Liver (tissue), 9 donors: ENCODE results near the gene HASPIN. TPM values are rescaled to one million over a fixed set of nuclear protein-coding genes. Genes with fewer than 3 reads are reported as not detected.

ENCODE experiments used
- DNase-seq: peaks from one replicate; pipeline ENCODE4 v3.0.0-alpha.2; 2017; ENCODE audit warnings: low spot score
- H3K27ac ChIP-seq, 2 donors: one replicate each; pipeline ENCODE4 v1.7.0; 2013; ENCODE audit warnings: inconsistent platforms in 2 of 2, low read length in 2 of 2, control low read depth in 1 of 2, low read depth in 1 of 2, mild to moderate bottlenecking in 1 of 2
- H3K27me3 ChIP-seq, 4 donors: one replicate each; pipeline versions ENCODE4 v1.6.1 to v1.7.0; 2013; ENCODE audit warnings: low read length in 3 of 4, inconsistent platforms in 1 of 4, mild to moderate bottlenecking in 1 of 4, moderate library complexity in 1 of 4; ENCODE audit not compliant: control insufficient read depth in 4 of 4, insufficient read depth in 4 of 4
- H3K36me3 ChIP-seq, 4 donors: one replicate each; pipeline versions ENCODE4 v1.6.1 to v1.7.0; 2013; ENCODE audit warnings: low read length in 3 of 4, mild to moderate bottlenecking in 3 of 4, low read depth in 1 of 4, moderate library complexity in 1 of 4; ENCODE audit not compliant: control insufficient read depth in 4 of 4, insufficient read depth in 3 of 4
- H3K4me1 ChIP-seq, 4 donors: one replicate each; pipeline versions ENCODE4 v1.6.1 to v1.7.0; 2013; ENCODE audit warnings: low read length in 3 of 4, mild to moderate bottlenecking in 3 of 4, moderate library complexity in 1 of 4; ENCODE audit not compliant: control insufficient read depth in 4 of 4, insufficient read depth in 4 of 4
- H3K4me3 ChIP-seq, 3 donors: one replicate each; pipeline versions ENCODE4 v1.6.1 to v1.7.0; 2013; ENCODE audit warnings: low read length in 3 of 3, control low read depth in 1 of 3, low read depth in 1 of 3, mild to moderate bottlenecking in 1 of 3
- H3K9ac ChIP-seq, 2 donors: one replicate each; pipeline ENCODE4 v1.7.0; 2013; ENCODE audit warnings: low read length in 2 of 2, mild to moderate bottlenecking in 2 of 2, moderate library complexity in 2 of 2, control low read depth in 1 of 2, low read depth in 1 of 2
- H3K9me3 ChIP-seq, 4 donors: one replicate each; pipeline versions ENCODE4 v1.6.1 to v1.7.0; 2013; ENCODE audit warnings: low read length in 3 of 4; ENCODE audit not compliant: control insufficient read depth in 4 of 4
- ATF3 ChIP-seq: IDR thresholded peaks from 2 replicates; pipeline ENCODE4 v1.6.1; 2016; ENCODE audit warnings: antibody characterized with exemption
- CTCF ChIP-seq: fragments of 150-350 bp; IDR thresholded peaks from 2 replicates; pipeline ENCODE4 v1.5.1; 2017; ENCODE audit warnings: improper control_type of control experiment, low read depth, low read length; ENCODE audit not compliant: missing input control
- EGR1 ChIP-seq, 2 donors: IDR thresholded peaks; 2 replicates each; pipeline ENCODE4 v1.6.1; 2016 to 2018; ENCODE audit warnings: antibody characterized with exemption in 2 of 2, low read depth in 2 of 2
- FOXA1 ChIP-seq: IDR thresholded peaks from 2 replicates; pipeline ENCODE4 v1.6.1; 2016; ENCODE audit warnings: antibody characterized with exemption
- FOXA2 ChIP-seq: IDR thresholded peaks from 2 replicates; pipeline ENCODE4 v1.6.1; 2016; ENCODE audit warnings: antibody characterized with exemption
- GABPA ChIP-seq, 2 donors: IDR thresholded peaks in 1 of 2; conservative IDR thresholded peaks in 1 of 2; 2 replicates each; pipeline ENCODE4 v1.6.1; 2016; ENCODE audit warnings: antibody characterized with exemption in 2 of 2, mild to moderate bottlenecking in 1 of 2, moderate library complexity in 1 of 2
- HNF4A ChIP-seq, 2 donors: conservative IDR thresholded peaks; 2 replicates each; pipeline ENCODE4 v1.6.1; 2016; ENCODE audit warnings: antibody characterized with exemption in 2 of 2, mild to moderate bottlenecking in 2 of 2
- HNF4G ChIP-seq: IDR thresholded peaks from 2 replicates; pipeline ENCODE4 v1.6.1; 2016; ENCODE audit warnings: antibody characterized with exemption
- JUND ChIP-seq, 2 donors: IDR thresholded peaks; 2 replicates each; pipeline ENCODE4 v1.6.1; 2016; ENCODE audit warnings: antibody characterized with exemption in 2 of 2
- MAX ChIP-seq: IDR thresholded peaks from 2 replicates; pipeline ENCODE4 v1.6.1; 2016; ENCODE audit warnings: antibody characterized with exemption
- NR2F2 ChIP-seq: IDR thresholded peaks from 2 replicates; pipeline ENCODE4 v1.6.1; 2016; ENCODE audit warnings: antibody characterized with exemption
- RAD21 ChIP-seq, 2 donors: IDR thresholded peaks; 2 replicates each; pipeline ENCODE4 v1.6.1; 2016; ENCODE audit warnings: antibody characterized with exemption in 2 of 2, mild to moderate bottlenecking in 2 of 2
- REST ChIP-seq: IDR thresholded peaks from 2 replicates; pipeline ENCODE4 v1.6.1; 2016; ENCODE audit warnings: antibody characterized with exemption, mild to moderate bottlenecking
- RXRA ChIP-seq, 2 donors: IDR thresholded peaks; 2 replicates each; pipeline ENCODE4 v1.6.1; 2017 to 2018; ENCODE audit warnings: antibody characterized with exemption in 2 of 2, mild to moderate bottlenecking in 1 of 2
- SP1 ChIP-seq: IDR thresholded peaks from 2 replicates; pipeline ENCODE4 v1.6.1; 2018; ENCODE audit warnings: antibody characterized with exemption, mild to moderate bottlenecking
- TAF1 ChIP-seq: conservative IDR thresholded peaks from 2 replicates; pipeline ENCODE4 v1.6.1; 2016; ENCODE audit warnings: antibody characterized with exemption, mild to moderate bottlenecking
- YY1 ChIP-seq: IDR thresholded peaks from 2 replicates; pipeline ENCODE4 v1.6.1; 2016; ENCODE audit warnings: antibody characterized with exemption, mild to moderate bottlenecking
- ZBTB33 ChIP-seq: IDR thresholded peaks from 2 replicates; pipeline ENCODE4 v1.6.1; 2016; ENCODE audit warnings: antibody characterized with exemption
- WGBS: extraction: QIAGEN DNeasy Blood & Tissue Kit; methylation state at CpG from one replicate; pipeline ENCODE4 v1.1.7; 2013; 5-methylcytosine and 5-hydroxymethylcytosine counted together
- polyA plus RNA-seq, 2 donors: library from polyadenylated mRNA; stranded (reverse) in 1 of 2; unstranded in 1 of 2; fragments of 200-250 nt in 1 of 2; fragments of >200 nt in 1 of 2; fragmentation: Nextera tagmentation in 1 of 2; extraction: Ambion mirVana in 1 of 2; gene quantifications; one replicate each; pipeline versions ENCODE4 v1.2.1 to v1.2.3, GENCODE V29; 2013 to 2015
- total RNA-seq, 2 donors: library from RNA; depleted of rRNA; stranded (reverse); fragments of >200 nt; gene quantifications; one replicate each; pipeline ENCODE4 v1.2.3, GENCODE V29; 2014
- donor health status: healthy.
- donor health status: healthy.
- donor health status: healthy.
- donor health status: healthy.
- donor health status: healthy.

Gene HASPIN
- total and polyA plus RNA-seq, 4 donors: 0.08 to 5.8 (median 0.28) TPM; not detected in 1

- Histone ChIP-seq H3K4me3 (no peak overlapping the region), H3K4me1 (peaks cover 4 to 10% (median 10%) of the 10 kb centered on the region in 4 donors), H3K9ac (no peak overlapping the region), H3K9me3 (peaks cover 0 to 10% (median 5%) of the 10 kb centered on the region in 4 donors), H3K27me3 (no peaks in the 10 kb centered on the region), H3K36me3 (no peaks in the 10 kb centered on the region), H3K27ac (no peak overlapping the region)
- no peak for DNase-seq
- 57% methylated on average over 12 of the region's 12 CpGs for WGBS
- TF ChIP-seq TAF1 (no peak), RAD21 (IDR thresholded peaks at IDR 0.05) (no peak), EGR1 (IDR thresholded peaks at IDR 0.05; ENCODE audit: low read depth in 2 of 2) (no peak), ATF3 (no peak)
Observed at GRCh38 chr17:3697103-3697476, 26.6 kb upstream of the HASPIN start.

GRCh38 chr17:3698139-3698538 lies 25.6 kb upstream of the HASPIN start:
- Histone ChIP-seq H3K36me3 (no peaks in the 10 kb centered on the region), H3K4me3 (no peak overlapping the region), H3K27me3 (no peaks in the 10 kb centered on the region), H3K9me3 (peaks cover 0 to 10% (median 5%) of the 10 kb centered on the region in 4 donors), H3K4me1 (peaks cover 4 to 10% (median 10%) of the 10 kb centered on the region in 4 donors), H3K9ac (no peak overlapping the region), H3K27ac (no peak overlapping the region)
- 82% methylated on average over 4 of the region's 4 CpGs for WGBS
- no peak for DNase-seq
- TF ChIP-seq ZBTB33 (no peak), FOXA1 (no peak), RXRA (IDR thresholded peaks at IDR 0.05) (no peak), HNF4G (no peak), EGR1 (IDR thresholded peaks at IDR 0.05; ENCODE audit: low read depth in 2 of 2) (no peak), FOXA2 (no peak), MAX (no peak), HNF4A (conservative IDR thresholded peaks at IDR 0.05) (no peak), TAF1 (no peak), ATF3 (no peak), JUND (IDR thresholded peaks at IDR 0.05) (no peak), GABPA (IDR thresholded peaks at IDR 0.05 in 1 of 2, conservative IDR thresholded peaks at IDR 0.05 in 1 of 2) (no peak), REST (no peak), YY1 (no peak), SP1 (no peak), CTCF (no peak), RAD21 (IDR thresholded peaks at IDR 0.05) (no peak), NR2F2 (no peak)
